HepG2 (cell line): ENCODE results near the gene ST6GALNAC3. TPM values are rescaled to one million over a fixed set of nuclear protein-coding genes. Genes with fewer than 3 reads are reported as not detected.

ENCODE experiments used
- ATAC-seq: fragments of 200-7000 bp; cut with Tn5 transposase; 3 replicates; pipeline ENCODE4 v1.9.1; 2020; ENCODE audit warnings: mild to moderate bottlenecking, moderate library complexity
- BruUV-seq: library from RNA; stranded (reverse); fragments of 400-500 nt; replicated peaks from 2 replicates; lab custom pipeline; 2021; lab: Mats Ljungman, UMichigan
- CTCF ChIA-PET: fragments of 300-600 bp; formaldehyde crosslinking; extraction: SDS; loops from one replicate; lab custom pipeline; 2021; ENCODE audit warnings: low total read pairs, inconsistent platforms, low intra/inter-chr PET ratio; lab: Yijun Ruan, JAX
- POLR2A ChIA-PET: fragments of 350-600 bp; sonication (Branson Sonifier 250); formaldehyde crosslinking; loops from one replicate; lab custom pipeline; 2020; ENCODE audit warnings: antibody characterized with exemption, inconsistent platforms; lab: Yijun Ruan, JAX
- DNase-seq: peaks from one replicate; pipeline ENCODE4 v3.0.0-alpha.2; 2015; ENCODE audit warnings: low spot score
- FAIRE-seq: peaks from 3 replicates; lab custom pipeline; 2011; peaks lifted over from hg19 to GRCh38; lab: Jason Lieb, UNC
- H2AFZ ChIP-seq: one replicate; pipeline ENCODE4 v1.6.1; 2011; ENCODE audit warnings: low read length, inconsistent platforms
- H3K27ac ChIP-seq: fragments of 300-600 bp; 3 replicates; pipeline ENCODE4 v1.8.0; 2011; ENCODE audit warnings: mixed run types, mild to moderate bottlenecking, mixed read lengths, low read length, inconsistent platforms; ENCODE audit not compliant: insufficient read depth; ENCODE audit errors: extremely low read length
- H3K27me3 ChIP-seq, 2 experiments: fragments of 200-600 bp in 1 of 2; 2 replicates in 1 of 2; 3 replicates in 1 of 2; pipeline versions ENCODE4 v1.6.0 to v1.8.0; 2011; ENCODE audit warnings: low read length in 2 of 2, mild to moderate bottlenecking in 2 of 2, moderate library complexity in 2 of 2, inconsistent platforms in 1 of 2; ENCODE audit not compliant: insufficient read depth in 2 of 2, control insufficient read depth in 1 of 2
- H3K36me3 ChIP-seq, 2 experiments: fragments of 200-600 bp in 1 of 2; replicated peaks in 1 of 2; 2 replicates in 1 of 2; 3 replicates in 1 of 2; pipeline versions ENCODE4 v1.5.1 to v1.8.0; 2011; ENCODE audit warnings: low read length in 2 of 2, inconsistent platforms in 1 of 2; ENCODE audit not compliant: insufficient read depth in 2 of 2, control insufficient read depth in 1 of 2
- H3K4me1 ChIP-seq: 2 replicates; pipeline ENCODE4 v1.5.1; 2012; ENCODE audit warnings: low read length, inconsistent platforms; ENCODE audit not compliant: insufficient read depth
- H3K4me2 ChIP-seq: 2 replicates; pipeline ENCODE4 v1.6.0; 2011; ENCODE audit warnings: low read depth, low read length, inconsistent platforms
- H3K4me3 ChIP-seq, 3 experiments: fragments of 200-600 bp in 1 of 3; sonication (generic), shearing (Covaris generic) in 1 of 3; replicated peaks in 1 of 3; 2 replicates each; pipeline ENCODE4 v1.5.1; 2011 to 2016; ENCODE audit warnings: low read length in 3 of 3, inconsistent platforms in 2 of 3, low read depth in 2 of 3, mild to moderate bottlenecking in 2 of 3, control low read depth in 1 of 3, mixed read lengths in 1 of 3; ENCODE audit not compliant: insufficient read depth in 1 of 3
- H3K79me2 ChIP-seq: one replicate; pipeline ENCODE4 v1.6.1; 2011; ENCODE audit warnings: low read length, inconsistent platforms; ENCODE audit not compliant: insufficient read depth
- H3K9ac ChIP-seq: 2 replicates; pipeline ENCODE4 v1.6.0; 2011; ENCODE audit warnings: mild to moderate bottlenecking, low read depth, low read length, inconsistent platforms; ENCODE audit not compliant: insufficient read depth
- H3K9me3 ChIP-seq: 2 replicates; pipeline ENCODE4 v1.5.1; 2012; ENCODE audit warnings: mild to moderate bottlenecking, low read length
- H4K20me1 ChIP-seq: 2 replicates; pipeline ENCODE4 v1.6.0; 2011; ENCODE audit warnings: inconsistent platforms, mild to moderate bottlenecking, low read length, moderate library complexity; ENCODE audit not compliant: insufficient read depth
- HIVEP1 ChIP-seq: sonication (generic); formaldehyde crosslinking; IDR thresholded peaks from 2 replicates; pipeline ENCODE4 v1.4.0; 2020; ENCODE audit warnings: mild to moderate bottlenecking, missing genetic modification reagents
- KLF15 ChIP-seq: sonication (generic); formaldehyde crosslinking; IDR thresholded peaks from 2 replicates; pipeline ENCODE4 v1.8.1; 2023; ENCODE audit warnings: borderline replicate concordance, mild to moderate bottlenecking, inconsistent platforms, missing genetic modification reagents, mixed read lengths
- SOX5 ChIP-seq: IDR thresholded peaks from 2 replicates; pipeline ENCODE4 v1.6.1; 2016; ENCODE audit warnings: borderline replicate concordance
- TBP ChIP-seq: sonication (generic); formaldehyde crosslinking; IDR thresholded peaks from 2 replicates; pipeline ENCODE4 v1.5.0; 2020; ENCODE audit warnings: missing genetic modification reagents
- ZMYM4 ChIP-seq: sonication (generic); formaldehyde crosslinking; IDR thresholded peaks from 2 replicates; pipeline ENCODE4 v1.8.1; 2023; ENCODE audit warnings: mild to moderate bottlenecking, missing genetic modification reagents
- ZNF251 ChIP-seq: sonication (generic); formaldehyde crosslinking; IDR thresholded peaks from 2 replicates; pipeline ENCODE4 v1.9.0; 2021; ENCODE audit warnings: mild to moderate bottlenecking, missing genetic modification reagents
- ZNF430 ChIP-seq: sonication (generic); formaldehyde crosslinking; IDR thresholded peaks from 2 replicates; pipeline ENCODE4 v1.9.0; 2021; ENCODE audit warnings: mild to moderate bottlenecking, missing genetic modification reagents
- ZNF709 ChIP-seq: sonication (generic); formaldehyde crosslinking; IDR thresholded peaks from 2 replicates; pipeline ENCODE4 v1.5.0; 2020; ENCODE audit warnings: mild to moderate bottlenecking, missing genetic modification reagents
- in situ Hi-C: cut with HindIII; loops from 2 replicates; pipeline ENCODE4 v1.10.0; 2017; ENCODE audit warnings: low pct_unique_long_range_greater_than_20kb; ENCODE audit not compliant: extremely low pct_ligation_motif_present
- intact Hi-C: fragments of 100-400 bp; cut with micrococcal nuclease; formaldehyde crosslinking; loops from one replicate; pipeline ENCODE4 v1.10.0; 2022; ENCODE audit not compliant: unreplicated experiment
- polyA plus RNA-seq, 8 experiments: library from polyadenylated mRNA; depleted of rRNA in 3 of 8; stranded (reverse) in 7 of 8; unstranded in 1 of 8; fragments of >200 nt; fragmentation: Illumina TruSeq in 4 of 8; extraction: Trizol in 4 of 8; gene quantifications; 2 replicates each; pipeline versions ENCODE4 v1.2.1 to v1.2.3, GENCODE V29; 2011 to 2016; ENCODE audit warnings: low read depth in 4 of 8, missing spikeins in 1 of 8, mixed read lengths in 1 of 8; ENCODE audit not compliant: insufficient read depth in 1 of 8
- total RNA-seq, 5 experiments: library from RNA; depleted of rRNA; stranded (reverse); fragments of >200 nt; fragmentation: Illumina TruSeq; extraction: Trizol; gene quantifications; 2 replicates each; pipeline ENCODE4 v1.2.3, GENCODE V29; 2016; ENCODE audit warnings: low read depth in 1 of 5
- TF ChIP-seq, protein P1 (sequence below): sonication (generic); formaldehyde crosslinking; conservative IDR thresholded peaks from 2 replicates; pipeline ENCODE4 v1.8.1; 2023; ENCODE audit warnings: missing genetic modification reagents
- TF ChIP-seq, protein P2 (sequence below): sonication (generic); formaldehyde crosslinking; conservative IDR thresholded peaks from 2 replicates; pipeline ENCODE4 v1.4.0; 2020; ENCODE audit warnings: missing genetic modification reagents
- TF ChIP-seq, protein P3 (sequence below): sonication (generic); formaldehyde crosslinking; IDR thresholded peaks from 2 replicates; pipeline ENCODE4 v1.5.1; 2020; ENCODE audit warnings: mild to moderate bottlenecking, missing genetic modification reagents
- TF ChIP-seq, protein P4 (sequence below): sonication (generic); formaldehyde crosslinking; IDR thresholded peaks from 2 replicates; pipeline ENCODE4 v1.4.0; 2020; ENCODE audit warnings: mild to moderate bottlenecking, missing genetic modification reagents

ST6GALNAC3 gene
- total and polyA plus RNA-seq, 2 of the 13 experiments (the other 11 are each of a cell fraction or from before 2014, with no cell fraction given) = not detected

DNA sequence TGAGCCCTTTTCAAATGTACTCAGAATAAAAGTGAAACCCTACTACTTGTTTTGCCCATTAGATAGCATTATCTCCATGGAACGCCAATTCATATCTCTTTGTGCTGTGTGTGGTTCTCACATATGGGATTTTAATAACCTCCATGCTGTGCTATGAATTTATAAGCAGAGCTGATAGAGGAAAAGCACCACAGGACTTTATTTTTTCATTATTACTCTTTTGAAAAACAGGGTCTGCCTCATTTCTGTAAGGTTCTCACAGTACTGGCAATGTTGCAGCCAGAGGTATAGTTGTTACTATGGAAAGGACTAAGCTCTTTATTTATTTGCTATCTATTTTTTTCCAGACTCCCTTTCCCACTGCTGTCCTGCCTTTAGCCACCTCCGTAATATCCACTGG lies 313.7 kb downstream of the ST6GALNAC3 start (continued):
- TF ChIP-seq, protein P1, sequence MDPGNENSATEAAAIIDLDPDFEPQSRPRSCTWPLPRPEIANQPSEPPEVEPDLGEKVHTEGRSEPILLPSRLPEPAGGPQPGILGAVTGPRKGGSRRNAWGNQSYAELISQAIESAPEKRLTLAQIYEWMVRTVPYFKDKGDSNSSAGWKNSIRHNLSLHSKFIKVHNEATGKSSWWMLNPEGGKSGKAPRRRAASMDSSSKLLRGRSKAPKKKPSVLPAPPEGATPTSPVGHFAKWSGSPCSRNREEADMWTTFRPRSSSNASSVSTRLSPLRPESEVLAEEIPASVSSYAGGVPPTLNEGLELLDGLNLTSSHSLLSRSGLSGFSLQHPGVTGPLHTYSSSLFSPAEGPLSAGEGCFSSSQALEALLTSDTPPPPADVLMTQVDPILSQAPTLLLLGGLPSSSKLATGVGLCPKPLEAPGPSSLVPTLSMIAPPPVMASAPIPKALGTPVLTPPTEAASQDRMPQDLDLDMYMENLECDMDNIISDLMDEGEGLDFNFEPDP (CRISPR knock-in tag) = no peak
- TF ChIP-seq, protein P2, sequence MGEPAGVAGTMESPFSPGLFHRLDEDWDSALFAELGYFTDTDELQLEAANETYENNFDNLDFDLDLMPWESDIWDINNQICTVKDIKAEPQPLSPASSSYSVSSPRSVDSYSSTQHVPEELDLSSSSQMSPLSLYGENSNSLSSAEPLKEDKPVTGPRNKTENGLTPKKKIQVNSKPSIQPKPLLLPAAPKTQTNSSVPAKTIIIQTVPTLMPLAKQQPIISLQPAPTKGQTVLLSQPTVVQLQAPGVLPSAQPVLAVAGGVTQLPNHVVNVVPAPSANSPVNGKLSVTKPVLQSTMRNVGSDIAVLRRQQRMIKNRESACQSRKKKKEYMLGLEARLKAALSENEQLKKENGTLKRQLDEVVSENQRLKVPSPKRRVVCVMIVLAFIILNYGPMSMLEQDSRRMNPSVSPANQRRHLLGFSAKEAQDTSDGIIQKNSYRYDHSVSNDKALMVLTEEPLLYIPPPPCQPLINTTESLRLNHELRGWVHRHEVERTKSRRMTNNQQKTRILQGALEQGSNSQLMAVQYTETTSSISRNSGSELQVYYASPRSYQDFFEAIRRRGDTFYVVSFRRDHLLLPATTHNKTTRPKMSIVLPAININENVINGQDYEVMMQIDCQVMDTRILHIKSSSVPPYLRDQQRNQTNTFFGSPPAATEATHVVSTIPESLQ (CRISPR knock-in tag) = no peak
- TF ChIP-seq, protein P3, sequence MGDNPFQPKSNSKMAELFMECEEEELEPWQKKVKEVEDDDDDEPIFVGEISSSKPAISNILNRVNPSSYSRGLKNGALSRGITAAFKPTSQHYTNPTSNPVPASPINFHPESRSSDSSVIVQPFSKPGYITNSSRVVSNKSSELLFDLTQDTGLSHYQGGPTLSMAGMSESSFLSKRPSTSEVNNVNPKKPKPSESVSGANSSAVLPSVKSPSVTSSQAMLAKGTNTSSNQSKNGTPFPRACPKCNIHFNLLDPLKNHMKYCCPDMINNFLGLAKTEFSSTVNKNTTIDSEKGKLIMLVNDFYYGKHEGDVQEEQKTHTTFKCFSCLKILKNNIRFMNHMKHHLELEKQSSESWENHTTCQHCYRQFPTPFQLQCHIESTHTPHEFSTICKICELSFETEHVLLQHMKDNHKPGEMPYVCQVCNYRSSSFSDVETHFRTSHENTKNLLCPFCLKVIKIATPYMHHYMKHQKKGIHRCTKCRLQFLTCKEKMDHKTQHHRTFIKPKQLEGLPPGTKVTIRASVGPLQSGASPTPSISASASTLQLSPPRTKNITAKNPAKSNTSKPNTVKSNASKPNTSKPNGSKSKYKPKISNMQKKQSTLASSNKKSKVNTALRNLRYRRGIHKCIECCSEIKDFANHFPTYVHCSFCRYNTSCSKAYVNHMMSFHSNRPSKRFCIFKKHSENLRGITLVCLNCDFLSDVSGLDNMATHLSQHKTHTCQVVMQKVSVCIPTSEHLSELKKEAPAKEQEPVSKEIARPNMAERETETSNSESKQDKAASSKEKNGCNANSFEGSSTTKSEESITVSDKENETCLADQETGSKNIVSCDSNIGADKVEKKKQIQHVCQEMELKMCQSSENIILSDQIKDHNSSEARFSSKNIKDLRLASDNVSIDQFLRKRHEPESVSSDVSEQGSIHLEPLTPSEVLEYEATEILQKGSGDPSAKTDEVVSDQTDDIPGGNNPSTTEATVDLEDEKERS = no peak
- no peak for TF ChIP-seq ZNF251 (CRISPR knock-in tag)
- TF ChIP-seq, all 625 proteins: peak for 0

DNA sequence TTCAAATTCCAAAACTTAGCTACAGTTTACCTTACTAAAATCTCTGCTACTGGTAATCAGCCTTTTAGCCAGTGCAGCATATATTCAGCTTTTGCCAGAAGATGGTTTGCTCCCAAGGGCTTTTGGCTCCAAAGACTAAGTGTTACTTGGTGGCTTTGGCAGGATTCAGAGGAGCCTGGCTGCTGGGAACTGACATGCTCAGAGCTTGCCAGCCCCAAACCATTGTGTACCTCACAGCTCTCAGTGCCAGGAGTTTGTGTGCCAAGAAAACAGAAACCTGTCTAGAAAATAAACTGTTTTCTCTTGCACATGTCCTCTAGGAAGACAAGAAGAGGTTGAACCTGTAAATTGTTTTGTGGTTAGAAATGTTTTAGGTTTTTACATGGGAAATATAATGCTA lies 315.9 kb downstream of the ST6GALNAC3 start:
- no TSS peak for BruUV-seq
- Histone ChIP-seq H3K4me1 (no peaks in the 10 kb centered on the region), H3K27me3 (no peaks in the 10 kb centered on the region), H4K20me1 (no peaks in the 10 kb centered on the region), H3K27ac (no peak overlapping the region), H3K79me2 (no peaks in the 10 kb centered on the region), H3K9ac (no peak overlapping the region), H3K36me3 (no peaks in the 10 kb centered on the region), H3K9me3 (peaks cover 3% of the 10 kb centered on the region; the same call in 1 of the 2 replicates), H2AFZ (no peak overlapping the region), H3K4me2 (no peak overlapping the region), H3K4me3 (no peak overlapping the region)
- ChIA-PET POLR2A (no interaction called here), CTCF (no interaction called here)
- DNase-seq (no peak), ATAC-seq (no peak), FAIRE-seq (no peak)
- no peak for TF ChIP-seq KLF15
- TF ChIP-seq TBP (CRISPR knock-in tag) = no peak
- TF ChIP-seq, protein P4, sequence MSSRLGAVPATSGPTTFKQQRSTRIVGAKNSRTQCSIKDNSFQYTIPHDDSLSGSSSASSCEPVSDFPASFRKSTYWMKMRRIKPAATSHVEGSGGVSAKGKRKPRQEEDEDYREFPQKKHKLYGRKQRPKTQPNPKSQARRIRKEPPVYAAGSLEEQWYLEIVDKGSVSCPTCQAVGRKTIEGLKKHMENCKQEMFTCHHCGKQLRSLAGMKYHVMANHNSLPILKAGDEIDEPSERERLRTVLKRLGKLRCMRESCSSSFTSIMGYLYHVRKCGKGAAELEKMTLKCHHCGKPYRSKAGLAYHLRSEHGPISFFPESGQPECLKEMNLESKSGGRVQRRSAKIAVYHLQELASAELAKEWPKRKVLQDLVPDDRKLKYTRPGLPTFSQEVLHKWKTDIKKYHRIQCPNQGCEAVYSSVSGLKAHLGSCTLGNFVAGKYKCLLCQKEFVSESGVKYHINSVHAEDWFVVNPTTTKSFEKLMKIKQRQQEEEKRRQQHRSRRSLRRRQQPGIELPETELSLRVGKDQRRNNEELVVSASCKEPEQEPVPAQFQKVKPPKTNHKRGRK (CRISPR knock-in tag) = no peak
- TF ChIP-seq SOX5 (CRISPR knock-in tag) = no peak
- TF ChIP-seq ZMYM4 = no peak
- TF ChIP-seq HIVEP1 (CRISPR knock-in tag) = no peak
- TF ChIP-seq ZNF430 (CRISPR knock-in tag) = no peak
- no peak for TF ChIP-seq ZNF709
- in situ Hi-C loops (no loop called here), intact Hi-C loops (no loop called here)
